HG02763 (cell line): ENCODE measurements around the gene SPATA33.
"Not testable (repeated sequence)": the region's sequence is repeated elsewhere in the genome, so short reads cannot be mapped to it uniquely, and the experiment has no call there.

ENCODE experiments used
- ATAC-seq: cut with Tn5 transposase; IDR thresholded peaks from one replicate; pipeline ENCODE4 v1.9.1; 2021; ENCODE audit warnings: mild to moderate bottlenecking, moderate library complexity; ENCODE audit not compliant: unreplicated experiment

Gene SPATA33

GRCh38 chr16:89658221-89658879 lies 714 bp downstream of the SPATA33 start:
- no peak for ATAC-seq

GRCh38 chr16:89660146-89660545 lies 2.5 kb downstream of the SPATA33 start:
- ATAC-seq, result no peak

- ATAC-seq, result no peak
Measured at GRCh38 chr16:89661215-89661614, 3.6 kb downstream of the SPATA33 start.

- not testable (repeated sequence) for ATAC-seq
Measured at GRCh38 chr16:89664238-89664637, 6.6 kb downstream of the SPATA33 start.

GRCh38 chr16:89667000-89667399 lies 9.4 kb downstream of the SPATA33 start:
- ATAC-seq, result not testable (repeated sequence)

GRCh38 chr16:89667633-89668032 lies 10.0 kb downstream of the SPATA33 start:
- ATAC-seq, result no peak

- ATAC-seq, result no peak
Measured at GRCh38 chr16:89668790-89669158, 11.1 kb downstream of the SPATA33 start.

GRCh38 chr16:89669755-89670154 lies 12.1 kb downstream of the SPATA33 start:
- ATAC-seq, result no peak

GRCh38 chr16:89670496-89671431 lies 13.1 kb downstream of the SPATA33 start:
- no peak for ATAC-seq

- not testable (repeated sequence) for ATAC-seq
Measured at GRCh38 chr16:89671565-89671964, 13.9 kb downstream of the SPATA33 start.

- no peak for ATAC-seq
Measured at GRCh38 chr16:89672177-89672941, 14.7 kb downstream of the SPATA33 start.

- ATAC-seq, result no peak
Measured at GRCh38 chr16:89678258-89678657, 20.6 kb downstream of the SPATA33 start.

GRCh38 chr16:89685916-89686315 lies 28.3 kb downstream of the SPATA33 start:
- ATAC-seq, result no peak

- peak; percentile 80 for ATAC-seq
Measured at GRCh38 chr16:89686520-89687091, 29.0 kb downstream of the SPATA33 start, which contains the start of gene CDK10. CDK10 (plus strand) TSS chr16:89686689; CDS start chr16:89686711, 22 bp downstream.

- peak; percentile 48 for ATAC-seq
Measured at GRCh38 chr16:89687092-89687940, 29.7 kb downstream of the SPATA33 start.

GRCh38 chr16:89688395-89688794 lies 30.8 kb downstream of the SPATA33 start:
- ATAC-seq, result no peak

GRCh38 chr16:89689142-89689541 lies 31.5 kb downstream of the SPATA33 start:
- no peak for ATAC-seq

GRCh38 chr16:89689621-89690020 lies 32.0 kb downstream of the SPATA33 start:
- not testable (repeated sequence) for ATAC-seq

- ATAC-seq, result no peak
Measured at GRCh38 chr16:89690392-89690901, 32.8 kb downstream of the SPATA33 start.
